ENCODE measurements around the gene ACOT4. TPM values are rescaled to one million over a fixed set of nuclear protein-coding genes. Genes with fewer than 3 reads are reported as not detected.
"Not testable (repeated sequence)": the region's sequence is repeated elsewhere in the genome, so short reads cannot be mapped to it uniquely, and the experiment has no call there.

Gene ACOT4
- total and polyA plus RNA-seq, 8 donors: 1.3 to 3.5 (median 1.4) TPM; not detected in 3

- H3K36me3 ChIP-seq: peaks cover 3 to 16% (median 9%) of the 10 kb centered on the region in 4 donors
- H3K9me3 ChIP-seq; intact Hi-C loops (cut with DNase I; ENCODE audit: low total_unique reads); H3K27me3 ChIP-seq: not testable (repeated sequence)
- DNase-seq: peak; percentile 74 to 95
- H3K4me1 ChIP-seq: peaks cover 26 to 50% (median 28%) of the 10 kb centered on the region in 4 donors
- TF ChIP-seq CTCF (IDR thresholded peaks at IDR 0.05): peak in 1 of 7 experiments; percentile 22
- peak in 2 of 3 donors; percentile 71 to 72 for TF ChIP-seq POLR2AphosphoS5 (IDR thresholded peaks at IDR 0.05)
- peak in 1 of 4 donors; percentile 51 for TF ChIP-seq POLR2A (IDR thresholded peaks at IDR 0.05)
- 0 to 1% (median 0%) methylated on average over 34 to 83 of the region's 83 CpGs for WGBS, 5 donors
- peak within 1 kb of the TSS; percentile 86 to 95 (median 89) for H3K27ac ChIP-seq
- peak within 1 kb of the TSS; percentile 47 to 76 (median 68) for H3K4me3 ChIP-seq
Observed at GRCh38 chr14:73569185-73569958, 22.3 kb upstream of the ACOT4 start, which contains the start of gene ACOT2. TSS of gene ACOT2 (plus strand) at chr14:73569213. CDS start at chr14:73569241, 28 bp downstream.

- WGBS, 5 donors: 21 to 41% (median 39%) methylated on average over 7 to 8 of the region's 8 CpGs
- Histone ChIP-seq H3K27ac (peak overlapping the region in 1 of 5 donors; percentile 95), H3K4me3 (peak overlapping the region in 3 of 4 donors; percentile 11 to 74 (median 62)), H3K36me3 (peaks cover 5 to 22% (median 14%) of the 10 kb centered on the region in 4 donors), H3K4me1 (peaks cover 26 to 42% (median 28%) of the 10 kb centered on the region in 4 donors)
- DNase-seq: peak; percentile 55 to 71
- H3K27me3 ChIP-seq; intact Hi-C loops (cut with DNase I; ENCODE audit: low total_unique reads); H3K9me3 ChIP-seq: not testable (repeated sequence)
- peak in 5 of 7 experiments; percentile 50 to 60 (median 53) for TF ChIP-seq CTCF (IDR thresholded peaks at IDR 0.05)
Observed at GRCh38 chr14:73570913-73571312, 20.8 kb upstream of the ACOT4 start.

- H3K4me3 ChIP-seq; H3K27ac ChIP-seq; DNase-seq; intact Hi-C loops (cut with DNase I; ENCODE audit: low total_unique reads); H3K27me3 ChIP-seq; H3K9me3 ChIP-seq: not testable (repeated sequence)
- H3K36me3 ChIP-seq: peaks cover 5 to 33% (median 23%) of the 10 kb centered on the region in 4 donors
- peaks cover 12 to 26% (median 13%) of the 10 kb centered on the region in 4 donors for H3K4me1 ChIP-seq
- 52 to 70% (median 63%) methylated on average over 5 of the region's 5 CpGs for WGBS, 5 donors
Observed at GRCh38 chr14:73573034-73573433, 18.6 kb upstream of the ACOT4 start.

GRCh38 chr14:73573740-73574139 is 17.9 kb upstream of the ACOT4 start:
- intact Hi-C loops (cut with DNase I; ENCODE audit: low total_unique reads); H3K4me3 ChIP-seq; H3K27me3 ChIP-seq; H3K27ac ChIP-seq; DNase-seq; H3K9me3 ChIP-seq: not testable (repeated sequence)
- Histone ChIP-seq H3K36me3 (peaks cover 5 to 40% (median 25%) of the 10 kb centered on the region in 4 donors), H3K4me1 (peaks cover 5 to 19% (median 7%) of the 10 kb centered on the region in 4 donors)
- 91 to 99% (median 95%) methylated on average over 4 of the region's 4 CpGs for WGBS, 5 donors

- H3K4me3 ChIP-seq; DNase-seq; H3K27me3 ChIP-seq; H3K9me3 ChIP-seq; H3K27ac ChIP-seq; intact Hi-C loops (cut with DNase I; ENCODE audit: low total_unique reads): not testable (repeated sequence)
- Histone ChIP-seq H3K4me1 (peaks cover 5 to 18% (median 6%) of the 10 kb centered on the region in 4 donors), H3K36me3 (peaks cover 5 to 43% (median 26%) of the 10 kb centered on the region in 4 donors)
- 95 to 99% (median 97%) methylated on average over 7 of the region's 7 CpGs for WGBS, 5 donors
Observed at GRCh38 chr14:73574251-73574650, 17.4 kb upstream of the ACOT4 start.

- no peak overlapping the region for H3K4me3 ChIP-seq
- H3K27me3 ChIP-seq: no peaks in the 10 kb centered on the region
- H3K27ac ChIP-seq: no peak overlapping the region
- peaks cover 0 to 5% (median 0%) of the 10 kb centered on the region in 4 donors for H3K4me1 ChIP-seq
- no peaks in the 10 kb centered on the region for H3K9me3 ChIP-seq
- DNase-seq: no peak
- TF ChIP-seq POLR2A (IDR thresholded peaks at IDR 0.05): no peak
- TF ChIP-seq EP300 (IDR thresholded peaks at IDR 0.05): no peak
- TF ChIP-seq POLR2AphosphoS5 (IDR thresholded peaks at IDR 0.05): no peak
- TF ChIP-seq CTCF (IDR thresholded peaks at IDR 0.05): no peak
- intact Hi-C loops (cut with DNase I; ENCODE audit: low total_unique reads): no loop called here
- H3K36me3 ChIP-seq: peaks cover 5 to 62% (median 31%) of the 10 kb centered on the region in 4 donors
- WGBS, 5 donors: 79 to 91% (median 89%) methylated on average over 3 of the region's 3 CpGs
Observed at GRCh38 chr14:73576391-73576790, 15.3 kb upstream of the ACOT4 start.

- DNase-seq; H3K4me1 ChIP-seq; H3K9me3 ChIP-seq; H3K27me3 ChIP-seq; intact Hi-C loops (cut with DNase I; ENCODE audit: low total_unique reads); H3K4me3 ChIP-seq; H3K27ac ChIP-seq: not testable (repeated sequence)
- peaks cover 5 to 63% (median 31%) of the 10 kb centered on the region in 4 donors for H3K36me3 ChIP-seq
- 88 to 100% (median 100%) methylated on average over 2 of the region's 2 CpGs; no CpG with 5 or more reads in 1 of the 5 donors for WGBS, 5 donors
Observed at GRCh38 chr14:73577214-73577613, 14.5 kb upstream of the ACOT4 start.

Measured in stomach (tissue), 9 donors.